GM21529 (cell line): ENCODE measurements around the gene RFPL1.
A peak's percentile ranks its signal among the peaks of the same experiment; 100 is the strongest.

Experiments used
- ATAC-seq: cut with Tn5 transposase; IDR thresholded peaks from one replicate; pipeline ENCODE4 v1.9.1; 2021; ENCODE audit not compliant: unreplicated experiment

RFPL1 gene

DNA sequence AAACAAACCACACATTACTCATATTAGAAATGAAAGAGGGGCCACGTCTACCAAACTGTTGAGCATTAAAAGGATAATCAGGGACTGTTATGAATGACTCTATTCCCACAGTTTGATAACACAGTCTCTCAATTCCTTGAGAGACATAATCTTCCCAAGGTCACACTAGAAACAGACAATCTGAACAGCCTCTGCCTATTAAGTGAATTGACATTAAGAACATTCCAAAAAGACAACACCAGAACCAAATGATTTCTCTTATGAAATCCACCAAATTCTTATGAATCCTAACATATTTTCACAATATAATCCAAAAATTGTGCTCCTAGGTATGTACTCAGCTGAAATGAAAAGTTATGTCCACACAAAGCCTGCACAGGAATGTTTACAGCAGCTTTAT is 4.6 kb downstream of the RFPL1 start:
- no peak for ATAC-seq

DNA sequence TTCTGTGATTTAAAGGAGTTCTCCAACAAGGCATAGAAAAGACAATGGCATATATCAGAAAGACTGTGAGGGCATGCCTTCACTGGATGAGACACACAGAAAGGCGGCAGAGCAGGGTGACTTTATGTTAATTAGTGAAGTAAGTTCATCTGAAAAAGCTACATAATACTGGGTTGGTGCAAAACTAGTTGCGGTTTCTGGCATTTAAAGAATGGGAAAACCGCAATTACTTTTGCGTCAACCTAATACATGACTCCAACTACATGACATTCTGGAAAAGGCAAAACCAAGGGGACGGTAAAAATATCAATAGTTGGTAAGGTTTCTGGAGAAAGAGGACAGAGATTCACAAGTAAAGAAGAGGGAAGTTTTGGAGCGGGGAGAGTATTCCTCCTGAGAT is 5.1 kb downstream of the RFPL1 start:
- ATAC-seq, result no peak

DNA sequence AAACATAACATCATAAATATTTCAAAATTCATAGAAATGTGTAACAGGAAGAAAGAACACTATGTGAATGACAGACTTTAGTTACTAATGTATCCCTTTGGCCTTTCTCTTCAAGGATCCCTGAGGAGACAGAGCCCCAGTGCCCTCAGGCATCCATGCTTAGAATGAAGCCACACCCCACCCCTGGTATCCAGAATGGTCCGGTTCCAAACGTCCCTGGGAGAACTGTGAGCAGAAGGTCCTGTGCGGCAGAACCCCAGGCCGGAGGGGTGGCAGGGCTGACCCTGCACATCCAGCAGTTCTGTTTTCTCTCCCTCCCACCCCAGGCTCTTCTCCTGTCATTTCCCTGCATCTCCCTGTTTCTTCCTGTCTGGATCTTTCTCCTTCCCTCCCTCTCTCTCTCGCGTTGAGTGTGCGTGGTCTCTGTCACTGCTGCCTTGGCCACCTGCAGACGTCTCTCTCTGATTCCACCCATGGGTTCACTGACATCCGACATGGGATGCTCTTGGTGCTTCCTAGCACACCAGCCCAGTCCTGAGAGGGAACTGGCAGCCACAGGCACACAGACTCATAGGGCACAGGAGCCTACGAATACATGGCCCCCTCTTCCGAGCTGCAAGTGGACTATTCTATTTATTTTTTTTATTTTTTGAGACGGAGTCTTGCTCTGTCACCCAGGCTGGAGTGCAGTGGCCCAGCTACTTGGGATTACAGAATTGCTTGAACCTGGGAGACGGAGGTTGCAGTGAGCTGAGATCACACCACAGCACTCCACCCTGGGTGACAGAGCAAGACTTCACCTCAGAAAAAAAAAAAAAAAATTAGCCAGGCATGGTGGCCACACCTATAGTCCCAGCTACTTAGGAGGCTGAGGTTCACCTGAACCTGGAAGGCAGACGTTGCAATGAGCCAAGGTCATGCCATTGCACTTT is 5.7 kb downstream of the RFPL1 start:
- ATAC-seq, result no peak

DNA sequence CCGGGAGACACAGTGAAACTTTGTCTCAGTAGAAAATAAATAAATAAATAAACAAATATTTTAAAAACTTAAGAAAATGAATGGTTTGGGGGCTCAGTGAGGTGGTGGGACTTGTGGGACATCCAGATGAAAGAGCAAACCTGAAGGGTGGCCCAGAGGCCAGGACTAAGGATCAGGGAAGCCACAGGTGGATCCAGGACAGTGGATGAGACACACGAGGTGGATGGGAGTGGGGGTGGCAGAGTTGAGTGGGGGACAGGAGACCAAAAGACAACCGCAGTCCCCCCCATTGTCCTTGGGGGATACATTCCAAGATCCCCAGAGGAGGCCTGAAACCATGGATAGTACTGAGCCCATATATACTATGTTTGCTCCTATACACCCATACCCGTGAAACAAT is 7.1 kb downstream of the RFPL1 start:
- no peak for ATAC-seq

DNA sequence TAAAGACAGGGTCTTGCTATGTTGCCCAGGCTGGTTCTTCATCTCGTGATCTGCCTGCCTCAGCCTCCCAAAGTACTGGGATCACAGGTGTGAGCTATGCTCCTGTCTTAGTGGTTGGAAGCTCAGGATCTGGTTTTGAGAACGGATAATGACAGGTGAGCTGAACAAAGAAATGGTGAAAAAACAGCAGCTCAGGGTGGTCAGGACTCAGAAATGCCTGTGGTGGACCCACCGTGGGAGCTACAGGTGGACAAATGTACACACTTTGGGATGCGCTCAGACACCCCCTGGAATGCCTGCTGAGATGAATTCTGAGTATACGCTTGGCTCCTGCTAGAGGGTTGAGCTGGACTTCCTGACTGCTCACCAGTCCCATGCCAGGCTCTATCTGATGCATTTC is 9.5 kb downstream of the RFPL1 start:
- ATAC-seq, result no peak

DNA sequence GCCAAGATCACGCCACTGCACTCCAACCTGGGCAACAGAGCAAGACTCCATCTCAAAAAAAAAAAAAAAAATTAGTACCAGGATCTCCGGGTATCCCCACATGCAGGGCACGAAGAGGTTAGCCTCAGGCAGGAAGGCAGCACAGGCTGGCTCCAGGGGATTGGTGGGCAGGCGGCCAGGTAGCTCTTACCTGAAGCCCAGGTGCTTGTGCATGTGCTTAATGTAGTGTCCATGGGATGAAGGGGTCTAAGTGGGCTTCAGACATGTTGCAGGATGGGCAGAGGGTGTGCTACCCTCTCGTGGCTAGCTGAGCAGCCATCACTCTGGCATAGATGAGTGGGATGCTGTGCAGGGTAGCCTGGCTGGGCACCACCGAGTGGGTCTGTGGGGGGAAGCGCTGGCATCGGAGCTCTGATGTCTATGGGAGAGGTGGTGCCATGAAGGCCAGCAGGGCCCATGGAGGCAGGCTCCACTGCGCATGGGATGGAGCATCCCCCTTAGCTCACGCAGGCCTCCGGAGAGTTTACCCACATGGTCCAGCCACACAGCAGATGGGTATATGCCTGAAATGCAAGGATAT is 11.0 kb downstream of the RFPL1 start:
- no peak for ATAC-seq

DNA sequence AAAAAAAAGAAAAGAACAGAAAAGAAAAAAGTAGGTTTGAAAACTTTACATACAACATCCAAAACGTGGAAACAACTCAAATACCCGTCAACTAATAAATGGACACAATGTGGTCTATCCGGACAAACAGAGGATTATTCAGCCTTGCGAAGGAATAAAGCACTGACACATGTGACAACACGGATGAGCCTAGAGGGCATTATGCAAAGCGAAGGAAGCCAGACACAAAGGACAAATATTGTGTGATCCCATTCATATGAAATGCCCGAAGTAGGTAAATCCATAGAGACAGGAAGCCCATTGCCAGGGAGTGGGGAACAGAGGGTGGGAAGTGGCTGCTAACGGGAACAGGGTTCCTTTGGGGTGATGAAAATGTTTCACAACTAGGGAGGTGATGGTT is 11.8 kb downstream of the RFPL1 start:
- no peak for ATAC-seq

DNA sequence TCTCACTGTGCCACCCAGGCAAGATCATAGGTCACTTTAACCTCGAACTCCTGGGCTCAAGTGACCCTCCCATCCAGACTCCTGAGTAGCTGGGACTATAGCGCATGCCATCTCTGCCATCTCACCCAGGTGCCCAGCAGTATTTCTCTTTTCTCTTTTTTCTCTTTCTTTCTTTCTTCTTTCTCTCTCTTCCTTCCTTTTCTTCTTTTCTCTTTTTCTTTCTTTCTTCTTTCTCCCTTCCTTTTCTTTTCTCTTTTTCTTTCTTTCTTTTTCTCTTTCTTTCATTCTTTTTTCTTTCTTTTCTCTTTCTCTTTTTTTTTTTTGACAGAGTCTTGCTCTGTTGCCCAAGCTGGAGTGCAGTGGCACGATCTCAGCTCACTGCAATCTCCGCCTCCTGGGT is 13.5 kb downstream of the RFPL1 start:
- ATAC-seq, result no peak

DNA sequence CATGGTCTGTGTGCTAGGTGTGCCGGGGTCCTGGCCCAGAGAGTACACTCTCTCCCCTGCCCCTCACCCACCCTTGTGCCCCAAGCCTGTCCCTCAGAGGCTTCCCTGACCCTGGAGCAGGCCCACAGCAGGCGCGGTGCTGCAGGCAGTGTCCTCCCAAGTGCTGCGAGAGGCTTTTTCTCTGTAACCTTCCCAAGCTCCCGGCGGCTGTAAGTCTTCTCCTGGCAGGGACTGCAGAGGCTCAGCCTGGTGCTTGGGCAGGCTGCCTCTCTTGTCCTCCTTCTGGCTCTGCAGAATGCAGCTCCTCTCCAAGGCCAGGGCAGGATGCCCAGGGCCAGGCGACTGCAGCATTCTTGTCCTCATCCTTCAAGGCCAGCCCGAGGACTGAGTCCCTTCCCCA is 15.9 kb downstream of the RFPL1 start:
- ATAC-seq, result no peak

DNA sequence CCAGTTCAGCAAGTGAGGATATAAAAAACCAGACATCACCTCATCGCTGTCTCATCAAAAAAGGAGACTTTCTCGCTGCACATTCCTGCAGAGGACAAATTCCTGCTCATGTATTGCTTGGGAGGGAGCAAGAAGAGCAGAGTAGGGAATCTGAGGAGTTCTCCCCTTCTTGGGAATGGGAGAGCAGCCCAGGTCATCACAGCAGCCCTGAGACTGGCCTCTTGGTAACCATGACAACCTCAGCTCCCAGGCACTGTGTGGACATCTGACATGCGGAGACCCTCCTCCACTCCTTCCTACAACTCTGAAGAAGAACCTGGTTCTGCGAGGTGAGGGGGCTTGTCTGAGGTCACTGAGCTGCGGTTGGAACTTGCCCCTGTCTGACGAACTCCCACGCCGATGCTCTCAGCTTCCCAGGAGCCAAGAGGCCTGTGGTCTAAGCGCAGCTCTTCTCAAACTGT is 17.9 kb downstream of the RFPL1 start:
- ATAC-seq, result no peak

DNA sequence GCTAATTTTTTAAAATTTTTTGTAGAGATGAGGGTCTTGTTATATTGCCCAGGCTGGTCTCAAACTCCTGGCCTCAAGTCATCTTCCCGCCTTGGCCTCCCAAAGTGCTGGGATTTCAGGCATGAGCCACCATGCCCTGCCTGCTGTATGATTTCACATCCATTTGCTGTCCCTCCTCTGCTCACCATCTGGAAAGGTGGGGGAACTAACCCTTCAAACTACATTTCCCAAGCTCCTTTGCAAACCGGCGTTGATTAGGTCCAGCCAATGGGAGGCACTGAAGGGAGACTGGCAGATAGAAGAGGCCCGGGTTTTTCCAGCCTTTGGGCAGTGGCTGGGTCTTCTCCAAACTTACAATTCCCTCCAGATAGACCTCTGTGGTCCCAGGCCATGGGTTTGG is 19.3 kb downstream of the RFPL1 start:
- no peak for ATAC-seq

DNA sequence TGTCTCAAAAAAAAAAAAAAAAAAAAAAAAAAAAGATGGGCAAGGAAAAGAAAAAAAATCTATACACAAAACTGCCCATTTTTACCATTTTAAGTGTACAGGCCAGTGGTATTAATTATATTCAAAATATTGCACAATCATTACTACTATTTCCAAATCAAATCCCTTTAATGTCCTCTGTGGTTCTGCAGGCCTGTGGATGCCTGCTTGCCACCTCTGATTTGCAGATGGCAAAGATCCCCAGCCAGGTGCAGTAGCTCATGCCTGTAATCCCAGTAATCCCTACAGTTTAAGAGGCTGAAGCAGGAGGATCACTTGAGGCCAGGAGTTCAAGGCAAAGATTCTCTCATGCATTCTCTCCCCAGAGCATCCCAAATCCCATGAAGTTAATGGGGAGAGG is 20.2 kb downstream of the RFPL1 start:
- no peak for ATAC-seq

DNA sequence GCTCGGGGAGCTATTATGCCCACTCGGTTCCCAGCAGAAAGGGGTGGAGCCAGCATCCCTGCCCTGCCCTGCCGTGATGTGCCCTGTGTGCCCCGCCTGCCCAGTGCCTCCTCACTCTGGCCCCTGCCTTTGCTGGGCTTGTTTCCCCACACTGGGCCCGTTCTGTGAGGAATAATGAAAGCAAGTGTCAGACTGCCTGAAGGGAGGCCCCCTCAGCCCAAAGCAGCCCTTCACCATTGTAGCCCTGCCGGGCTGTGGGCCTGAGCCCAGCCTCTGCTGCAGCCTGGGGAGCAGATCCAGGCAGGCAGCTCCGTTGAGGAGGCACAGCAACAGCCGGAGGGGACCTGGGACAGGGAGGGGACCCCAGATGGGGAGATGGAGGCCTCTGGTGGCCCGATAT is 21.4 kb downstream of the RFPL1 start:
- no peak for ATAC-seq

DNA sequence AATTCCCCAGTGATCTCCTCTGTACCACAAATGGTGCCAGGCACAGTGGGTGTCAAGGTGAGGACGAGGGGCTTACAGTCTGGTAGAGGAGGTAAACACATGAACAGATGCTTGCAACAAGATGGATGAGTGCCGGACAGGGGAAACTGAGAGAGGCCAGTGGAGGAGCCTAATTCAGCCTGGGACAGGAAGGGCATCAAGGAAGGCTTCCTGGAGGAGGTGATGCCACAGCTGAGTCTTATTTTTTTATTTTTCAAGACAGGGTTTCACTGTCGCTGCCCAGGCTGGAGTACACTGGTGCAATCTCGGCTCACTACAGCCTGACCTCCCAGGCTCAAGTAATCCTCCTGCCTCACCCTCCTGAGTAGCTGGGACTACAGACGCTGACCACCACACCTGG is 22.9 kb downstream of the RFPL1 start:
- ATAC-seq, result no peak

DNA sequence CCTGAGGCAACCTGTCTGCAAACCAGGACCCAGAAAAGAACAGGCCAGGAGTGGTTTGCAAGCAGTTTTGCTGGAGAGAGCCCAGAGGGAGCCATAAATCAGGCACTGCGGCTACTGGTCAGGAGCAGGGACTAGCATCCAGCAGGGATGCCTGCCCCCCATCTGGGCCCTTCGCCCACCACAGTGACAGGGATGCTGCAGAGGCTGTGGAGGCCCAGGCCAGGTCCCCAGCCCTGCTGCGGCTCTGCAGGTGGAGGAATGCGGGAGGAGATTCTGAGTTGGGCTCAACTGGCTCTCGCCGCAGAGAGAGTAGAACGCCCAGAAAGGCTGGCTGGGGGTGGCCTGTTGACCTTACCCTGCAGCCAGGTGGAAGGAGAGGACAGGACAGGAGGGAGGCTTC is 25.2 kb downstream of the RFPL1 start:
- no peak for ATAC-seq

DNA sequence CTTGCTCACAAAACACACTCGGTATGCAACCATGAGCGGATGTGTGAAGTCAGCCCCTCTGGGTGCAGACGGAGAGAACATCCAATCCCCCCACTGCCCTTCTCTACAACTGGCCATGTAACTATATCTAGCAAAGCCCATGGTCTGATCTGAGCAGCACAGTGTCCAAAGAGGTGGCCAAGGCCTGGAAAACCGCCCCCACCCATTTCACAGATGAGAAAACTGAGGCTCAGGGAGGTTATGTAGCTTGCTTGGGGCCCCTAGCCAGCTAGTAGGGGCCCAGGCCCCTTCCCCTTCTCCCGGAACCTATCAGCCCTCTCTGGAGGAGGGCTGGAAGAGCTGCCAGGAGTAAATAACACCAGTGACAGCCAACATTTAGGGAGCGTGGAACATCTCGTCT is 26.2 kb downstream of the RFPL1 start:
- no peak for ATAC-seq

DNA sequence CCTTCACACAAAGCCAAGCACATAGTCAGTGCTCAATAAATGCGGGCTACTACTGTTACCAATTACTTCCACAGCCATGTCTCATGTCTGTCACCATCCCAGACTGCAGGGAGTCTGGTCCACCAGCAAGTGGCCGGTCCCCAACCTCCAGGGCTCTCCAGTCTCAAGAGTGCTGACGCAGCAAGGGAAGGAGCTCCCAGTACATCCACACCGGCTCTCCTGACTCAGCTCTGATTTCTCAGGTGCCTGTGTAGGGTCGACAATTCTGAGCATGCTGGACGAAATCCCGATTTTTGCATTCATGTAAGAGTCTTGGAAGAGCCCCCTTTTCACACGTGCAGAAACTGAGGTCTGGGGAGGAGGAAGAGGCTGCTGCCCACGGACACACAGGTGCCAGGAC is 31.4 kb downstream of the RFPL1 start:
- no peak for ATAC-seq

DNA sequence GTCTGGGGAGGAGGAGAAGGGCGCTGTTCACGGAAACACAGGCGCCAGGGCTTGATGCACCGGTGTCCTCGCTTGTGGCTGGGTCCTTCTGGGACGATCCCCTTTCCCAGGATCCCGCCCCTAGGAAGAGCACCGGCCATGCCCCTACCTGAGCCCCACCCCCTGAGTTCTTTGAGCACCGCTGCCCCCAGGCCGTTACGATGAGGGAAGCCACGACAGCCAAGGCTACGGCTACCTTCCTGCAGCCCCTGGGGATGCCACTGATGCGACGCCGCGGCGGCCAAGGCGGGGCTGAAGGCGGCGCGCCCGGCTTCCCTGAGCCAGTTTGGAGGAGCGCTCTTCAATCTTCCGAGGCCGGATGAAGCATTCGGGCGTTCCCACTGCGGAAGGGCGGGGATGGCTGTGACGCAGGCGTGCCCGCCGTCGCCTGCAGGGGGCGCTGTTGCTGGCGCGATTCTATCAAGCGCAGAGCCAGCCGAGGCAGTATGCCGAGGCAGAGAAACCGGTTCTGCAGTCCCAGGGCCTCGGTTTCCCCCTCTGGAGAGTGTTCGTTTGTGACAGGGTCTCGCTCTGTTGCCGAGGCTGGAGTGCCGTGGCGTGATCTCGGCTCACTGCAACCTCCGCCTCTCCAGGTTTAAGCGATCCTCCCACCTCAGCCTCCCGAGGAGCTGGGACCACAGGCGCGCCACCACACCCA is 31.9 kb downstream of the RFPL1 start:
- no peak for ATAC-seq

DNA sequence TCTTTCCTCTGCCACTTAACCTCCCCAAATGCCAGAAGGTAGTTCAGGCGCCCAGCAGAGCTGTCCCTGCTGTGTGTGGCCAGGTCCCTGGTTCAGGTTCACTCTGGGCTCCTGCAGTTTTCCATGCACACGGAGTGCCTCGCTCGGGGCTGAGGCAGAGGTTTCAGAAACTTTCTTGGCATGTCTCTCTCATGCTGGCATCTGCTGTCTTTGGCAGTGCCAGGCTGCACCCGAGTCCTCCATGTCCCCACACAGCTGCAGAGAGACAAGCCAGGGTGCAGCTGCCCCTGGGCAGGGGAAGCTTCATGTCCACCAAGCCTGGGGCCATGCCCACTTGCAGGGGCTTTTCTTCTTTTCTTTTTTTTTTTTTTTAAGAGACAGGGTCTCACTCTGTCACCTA is 34.6 kb downstream of the RFPL1 start:
- ATAC-seq, result no peak

DNA sequence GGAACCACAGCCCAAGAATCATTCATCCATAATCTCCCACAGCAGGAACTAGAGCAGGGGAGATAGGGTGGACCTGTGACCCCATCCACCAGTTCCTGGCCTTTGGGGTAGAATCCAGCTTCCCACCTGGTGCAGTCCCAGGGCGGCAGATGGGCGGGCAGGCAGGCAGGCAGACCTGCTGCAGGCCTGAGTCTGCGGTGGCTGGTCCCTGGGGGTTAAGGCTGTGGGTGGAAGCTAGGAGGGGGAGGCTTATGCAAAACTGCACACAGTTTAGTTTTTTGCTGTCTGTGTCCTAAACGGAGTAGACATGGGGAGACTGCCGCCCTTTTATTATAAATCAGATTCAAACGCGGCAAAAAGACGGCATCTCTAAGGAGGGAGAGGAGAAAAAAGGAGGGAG is 37.2 kb downstream of the RFPL1 start:
- ATAC-seq, result peak; percentile 61

DNA sequence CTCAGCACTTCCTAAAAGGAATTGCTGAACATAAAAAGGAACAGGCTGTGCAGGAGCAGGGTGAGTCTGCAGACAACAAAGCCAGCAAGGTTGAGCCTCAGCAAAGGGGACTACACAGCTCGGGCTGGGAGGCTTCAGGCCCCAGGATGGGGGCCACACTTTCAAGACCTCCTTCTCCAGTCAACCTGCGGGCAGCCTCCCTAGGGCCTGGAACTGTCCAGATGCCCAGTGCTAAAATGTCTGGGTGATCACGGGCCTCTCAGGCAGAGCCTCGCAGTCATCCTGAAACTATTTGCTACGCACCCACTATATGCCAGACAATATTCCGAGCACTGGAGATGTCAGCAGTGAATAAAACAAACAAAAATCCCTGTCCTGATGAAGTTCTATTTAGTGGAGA is 37.7 kb downstream of the RFPL1 start:
- no peak for ATAC-seq

DNA sequence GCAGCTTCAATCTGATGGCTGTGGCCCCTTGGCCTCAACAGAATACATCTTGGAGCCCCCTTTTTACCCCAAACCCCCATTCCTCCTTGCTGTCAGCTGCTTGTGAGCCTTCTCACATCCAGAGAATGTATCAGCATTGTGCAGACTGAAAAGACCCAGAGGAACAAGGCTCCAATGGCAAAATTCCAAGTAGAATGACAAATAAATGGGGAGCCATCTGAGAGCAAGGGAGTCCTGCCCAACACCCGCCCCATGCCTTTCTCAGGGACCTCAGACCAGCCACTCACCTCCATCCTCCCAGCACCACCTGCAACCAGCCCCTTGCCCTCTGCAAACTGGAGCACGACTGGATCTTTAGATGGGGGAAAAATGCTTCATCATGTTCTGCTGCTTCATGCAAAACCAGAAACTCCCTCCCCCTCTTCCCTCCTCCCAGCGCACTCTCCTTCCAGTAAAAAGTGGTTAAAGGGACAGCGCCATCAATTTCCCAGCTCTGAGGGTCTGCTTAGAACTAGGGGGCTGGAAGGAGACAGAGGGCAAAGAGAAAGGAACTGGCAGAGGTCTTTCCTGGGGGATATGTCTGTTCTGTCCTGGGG is 39.4 kb downstream of the RFPL1 start:
- no peak for ATAC-seq
